KOPT-K1 (cell line): Measurements from ENCODE around the gene RASAL2.

Source experiments
- H3K27ac ChIP-seq: fragments of 200-600 bp; sonication (generic); 2 replicates; pipeline ENCODE4 v1.5.1; 2016; ENCODE audit warnings: antibody characterized with exemption, mild to moderate bottlenecking, low read depth, low read length; ENCODE audit not compliant: poor library complexity, severe bottlenecking
- H3K36me3 ChIP-seq: fragments of 200-600 bp; sonication (generic); 2 replicates; pipeline ENCODE4 v1.5.1; 2017; ENCODE audit warnings: antibody characterized with exemption, mild to moderate bottlenecking, low read length, moderate library complexity; ENCODE audit not compliant: insufficient read depth
- H3K9me3 ChIP-seq: fragments of 200-600 bp; sonication (generic); 2 replicates; pipeline ENCODE4 v1.5.1; 2017; ENCODE audit warnings: antibody characterized with exemption, low read length, mild to moderate bottlenecking; ENCODE audit not compliant: insufficient read depth, poor library complexity, severe bottlenecking

The RASAL2 gene

GRCh38 chr1:178155481-178156255, 61.8 kb downstream of the RASAL2 start:
- no peaks in the 10 kb centered on the region for H3K9me3 ChIP-seq
- no peaks in the 10 kb centered on the region for H3K36me3 ChIP-seq
- no peak overlapping the region for H3K27ac ChIP-seq

DNA sequence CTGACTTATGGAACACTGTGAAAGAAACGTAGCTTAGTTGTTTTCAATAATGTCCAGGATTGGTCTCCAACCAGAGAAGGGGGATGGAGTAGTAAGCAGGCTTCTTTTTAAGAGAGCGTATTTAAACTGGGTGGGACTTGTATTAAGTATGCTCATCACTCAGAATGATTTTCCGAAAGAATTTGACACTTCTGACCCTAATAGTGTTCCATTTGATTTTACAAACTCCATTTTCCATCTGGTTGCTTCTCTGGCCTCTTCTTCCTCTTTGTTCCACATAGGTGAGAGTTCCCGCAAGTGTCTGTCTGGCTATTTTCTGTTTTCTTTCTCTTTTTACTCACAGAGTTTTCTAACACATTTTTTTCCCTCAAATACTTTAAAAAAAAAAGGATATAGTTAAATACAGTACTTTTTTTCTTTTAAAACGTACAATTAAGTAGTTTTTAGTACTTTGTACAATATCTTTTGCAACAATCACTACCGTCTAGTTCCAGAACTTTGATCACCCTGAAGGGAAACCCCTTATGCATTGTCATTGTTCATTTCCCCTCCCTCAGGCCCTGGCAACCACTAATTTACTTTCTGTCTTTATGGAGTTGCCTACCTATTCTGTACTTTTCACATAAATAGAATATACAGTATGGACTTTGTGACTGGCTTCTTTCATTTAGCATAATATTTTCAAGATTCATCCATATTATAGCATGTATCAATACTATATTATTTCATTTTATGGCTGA, 67.0 kb downstream of the RASAL2 start:
- no peaks in the 10 kb centered on the region for H3K36me3 ChIP-seq
- H3K27ac ChIP-seq: no peak overlapping the region
- no peaks in the 10 kb centered on the region for H3K9me3 ChIP-seq

DNA sequence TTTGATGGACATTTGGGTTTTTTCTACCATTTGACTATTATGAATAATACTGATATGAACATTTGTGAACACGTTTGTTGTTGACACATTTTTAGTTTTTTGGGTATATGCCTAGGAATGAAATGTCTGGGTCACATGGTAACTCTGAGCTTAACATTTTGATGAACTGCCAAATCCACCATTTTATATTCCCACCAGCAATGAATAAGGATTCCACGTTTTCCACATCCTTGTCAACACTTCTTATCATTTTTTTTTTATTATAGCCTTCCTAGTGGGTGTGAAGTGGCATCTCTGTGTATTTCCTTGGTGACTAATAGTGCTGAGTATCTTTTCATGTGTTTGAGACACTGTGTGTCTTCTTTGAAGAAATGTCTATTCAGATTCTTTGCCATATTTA, 67.6 kb downstream of the RASAL2 start:
- Histone ChIP-seq H3K27ac (no peak overlapping the region), H3K9me3 (no peaks in the 10 kb centered on the region), H3K36me3 (no peaks in the 10 kb centered on the region)

- Histone ChIP-seq H3K9me3 (no peaks in the 10 kb centered on the region), H3K27ac (no peak overlapping the region), H3K36me3 (no peaks in the 10 kb centered on the region)
Observed at GRCh38 chr1:178165196-178165595, 71.3 kb downstream of the RASAL2 start.

DNA sequence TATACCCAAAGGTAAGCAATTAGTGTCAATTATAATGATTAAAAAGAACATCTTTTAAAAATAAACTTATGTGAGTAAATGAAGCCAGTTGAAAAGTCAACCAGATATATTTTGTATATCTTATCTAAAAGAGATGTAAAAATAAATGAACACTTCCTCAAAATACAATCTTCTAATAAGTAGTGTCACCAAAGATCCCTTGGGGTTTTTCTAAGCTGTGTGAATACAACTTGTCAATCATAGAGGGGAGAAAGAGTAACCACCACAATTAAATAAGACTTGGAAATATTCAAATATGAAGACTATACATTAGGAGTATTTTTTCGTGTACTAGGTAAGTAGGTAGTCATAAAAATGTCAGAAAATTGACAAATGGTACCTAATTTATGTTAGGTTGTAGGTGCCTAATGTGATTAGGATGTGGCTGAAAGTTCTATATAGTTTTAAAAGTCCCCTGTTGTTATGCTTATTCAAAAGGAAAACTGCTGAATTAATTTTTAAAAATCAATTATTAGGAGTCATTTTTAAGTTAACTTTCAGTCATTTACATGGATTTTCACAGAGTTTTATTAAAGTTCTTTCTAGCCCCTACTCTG, 72.6 kb downstream of the RASAL2 start:
- Histone ChIP-seq H3K36me3 (no peaks in the 10 kb centered on the region), H3K9me3 (no peaks in the 10 kb centered on the region), H3K27ac (no peak overlapping the region)

GRCh38 chr1:178168536-178168935, 74.6 kb downstream of the RASAL2 start:
- Histone ChIP-seq H3K9me3 (no peaks in the 10 kb centered on the region), H3K27ac (no peak overlapping the region), H3K36me3 (no peaks in the 10 kb centered on the region)

GRCh38 chr1:178169649-178170048, 75.7 kb downstream of the RASAL2 start:
- no peak overlapping the region for H3K27ac ChIP-seq
- H3K36me3 ChIP-seq: no peaks in the 10 kb centered on the region
- H3K9me3 ChIP-seq: no peaks in the 10 kb centered on the region

- H3K36me3 ChIP-seq: no peaks in the 10 kb centered on the region
- no peaks in the 10 kb centered on the region for H3K9me3 ChIP-seq
- H3K27ac ChIP-seq: no peak overlapping the region
Observed at GRCh38 chr1:178172939-178173338, 79.0 kb downstream of the RASAL2 start.

DNA sequence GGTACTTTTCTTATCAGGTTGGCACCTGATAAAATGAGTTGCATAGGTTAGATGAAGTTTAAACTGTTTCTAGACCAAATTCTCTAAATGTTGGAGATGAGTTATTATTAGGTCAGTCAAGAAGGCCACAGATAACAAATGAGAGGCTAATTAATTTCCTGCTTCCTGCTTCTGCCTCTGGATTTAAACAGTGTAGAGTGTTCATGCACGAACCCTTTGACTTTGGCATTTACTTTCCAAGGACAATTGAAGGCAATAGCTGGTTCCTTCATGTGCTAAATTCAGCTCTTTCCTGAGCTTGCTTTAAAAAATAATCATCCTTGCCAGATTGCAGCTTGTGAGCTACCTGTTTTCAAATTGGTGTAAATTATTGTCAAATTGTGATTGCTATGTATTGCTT, 80.6 kb downstream of the RASAL2 start:
- H3K27ac ChIP-seq: no peak overlapping the region
- H3K36me3 ChIP-seq: no peaks in the 10 kb centered on the region
- H3K9me3 ChIP-seq: no peaks in the 10 kb centered on the region

GRCh38 chr1:178180405-178180804, 86.5 kb downstream of the RASAL2 start:
- no peaks in the 10 kb centered on the region for H3K9me3 ChIP-seq
- no peaks in the 10 kb centered on the region for H3K36me3 ChIP-seq
- H3K27ac ChIP-seq: no peak overlapping the region

- no peak overlapping the region for H3K27ac ChIP-seq
- no peaks in the 10 kb centered on the region for H3K36me3 ChIP-seq
Observed at GRCh38 chr1:178183796-178184195, 89.9 kb downstream of the RASAL2 start.

GRCh38 chr1:178188306-178188705, 94.4 kb downstream of the RASAL2 start:
- H3K9me3 ChIP-seq: no peaks in the 10 kb centered on the region
- H3K36me3 ChIP-seq: no peaks in the 10 kb centered on the region
- no peak overlapping the region for H3K27ac ChIP-seq

More at GRCh38 chr1:178183796-178184195, 89.9 kb downstream of the RASAL2 start:
- H3K9me3 ChIP-seq: no peaks in the 10 kb centered on the region

- no peaks in the 10 kb centered on the region for H3K36me3 ChIP-seq
- H3K27ac ChIP-seq: no peak overlapping the region
- no peaks in the 10 kb centered on the region for H3K9me3 ChIP-seq
Observed at GRCh38 chr1:178189814-178190213, 95.9 kb downstream of the RASAL2 start.

DNA sequence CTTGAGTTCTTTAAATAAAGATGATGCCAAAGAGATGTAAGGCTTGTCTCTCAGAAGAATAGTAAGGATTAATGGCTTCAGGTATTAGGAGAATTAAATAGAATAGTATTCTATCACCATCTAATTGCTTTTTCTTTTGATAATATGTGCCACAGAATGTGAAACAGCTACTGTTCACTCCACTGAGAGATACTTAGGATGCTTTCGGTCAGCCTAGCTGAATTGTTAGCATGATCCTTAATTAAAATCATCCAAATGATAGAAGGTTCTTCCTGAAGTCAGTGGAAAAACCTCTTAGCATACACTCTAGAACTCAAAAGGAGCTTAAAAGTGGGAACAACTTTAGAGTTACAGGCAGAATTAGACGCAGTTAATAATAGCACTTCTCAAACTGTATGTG, 97.0 kb downstream of the RASAL2 start:
- Histone ChIP-seq H3K9me3 (no peaks in the 10 kb centered on the region), H3K36me3 (no peaks in the 10 kb centered on the region), H3K27ac (no peak overlapping the region)

GRCh38 chr1:178192686-178193085, 98.8 kb downstream of the RASAL2 start:
- Histone ChIP-seq H3K9me3 (no peaks in the 10 kb centered on the region), H3K27ac (no peak overlapping the region), H3K36me3 (no peaks in the 10 kb centered on the region)
